GM23248 (cell line): ENCODE measurements around the gene LAMB3.

Experiments used
- EZH2 ChIP-seq: fragments of 200-600 bp; sonication (generic); IDR thresholded peaks from 2 replicates; pipeline ENCODE4 v1.6.1; 2018; ENCODE audit warnings: antibody characterized with exemption, mild to moderate bottlenecking; ENCODE audit not compliant: insufficient read depth, poor library complexity, severe bottlenecking
- EZH2phosphoT487 ChIP-seq: fragments of 200-600 bp; sonication (generic); IDR thresholded peaks from 2 replicates; pipeline ENCODE4 v1.6.1; 2018; ENCODE audit warnings: antibody characterized with exemption, moderate library complexity, mild to moderate bottlenecking, low read depth; ENCODE audit not compliant: insufficient read depth

GRCh38 chr1:209647156-209647555, 5.1 kb downstream of the LAMB3 start:
- TF ChIP-seq EZH2 = no peak
- no peak for TF ChIP-seq EZH2phosphoT487
